GM12865 (cell line): ENCODE results near the gene GLCE.
"Not testable (repeated sequence)": the region's sequence is repeated elsewhere in the genome, so short reads cannot be mapped to it uniquely, and the experiment has no call there.

ENCODE experiments used
- DNase-seq: peaks from one replicate; pipeline ENCODE4 v3.0.0; 2010; ENCODE audit warnings: low read depth
- H3K4me3 ChIP-seq: 2 replicates; pipeline ENCODE4 v1.5.1; 2011; ENCODE audit warnings: mild to moderate bottlenecking, low read depth, low read length, control low read depth
- TF ChIP-seq, protein P1 (sequence below): IDR thresholded peaks from 2 replicates; pipeline ENCODE4 v1.5.1; 2011; ENCODE audit warnings: low read length, control low read depth, low read depth, inconsistent platforms; ENCODE audit not compliant: insufficient read depth; ENCODE audit errors: missing control alignments

The GLCE gene

DNA sequence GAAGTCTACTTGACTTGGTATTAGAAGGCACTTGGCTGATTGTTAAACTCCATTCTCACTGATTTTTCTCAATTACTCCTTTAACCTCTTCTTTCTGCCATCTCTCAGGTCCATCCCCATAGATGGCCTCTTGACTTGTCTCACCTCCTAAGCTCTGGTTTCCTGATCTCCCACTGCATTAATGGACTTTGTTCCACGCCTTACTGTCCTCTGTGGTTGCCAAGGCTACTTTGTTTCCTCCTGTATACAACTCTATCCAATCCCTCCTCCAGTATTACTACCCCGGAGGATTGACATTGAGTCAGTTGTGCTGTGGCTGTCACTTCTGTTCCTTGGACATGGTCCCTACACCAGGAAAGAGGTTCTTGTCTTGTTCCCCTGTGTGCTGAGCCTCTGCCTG lies 10.6 kb upstream of the GLCE start:
- TF ChIP-seq, protein P1, sequence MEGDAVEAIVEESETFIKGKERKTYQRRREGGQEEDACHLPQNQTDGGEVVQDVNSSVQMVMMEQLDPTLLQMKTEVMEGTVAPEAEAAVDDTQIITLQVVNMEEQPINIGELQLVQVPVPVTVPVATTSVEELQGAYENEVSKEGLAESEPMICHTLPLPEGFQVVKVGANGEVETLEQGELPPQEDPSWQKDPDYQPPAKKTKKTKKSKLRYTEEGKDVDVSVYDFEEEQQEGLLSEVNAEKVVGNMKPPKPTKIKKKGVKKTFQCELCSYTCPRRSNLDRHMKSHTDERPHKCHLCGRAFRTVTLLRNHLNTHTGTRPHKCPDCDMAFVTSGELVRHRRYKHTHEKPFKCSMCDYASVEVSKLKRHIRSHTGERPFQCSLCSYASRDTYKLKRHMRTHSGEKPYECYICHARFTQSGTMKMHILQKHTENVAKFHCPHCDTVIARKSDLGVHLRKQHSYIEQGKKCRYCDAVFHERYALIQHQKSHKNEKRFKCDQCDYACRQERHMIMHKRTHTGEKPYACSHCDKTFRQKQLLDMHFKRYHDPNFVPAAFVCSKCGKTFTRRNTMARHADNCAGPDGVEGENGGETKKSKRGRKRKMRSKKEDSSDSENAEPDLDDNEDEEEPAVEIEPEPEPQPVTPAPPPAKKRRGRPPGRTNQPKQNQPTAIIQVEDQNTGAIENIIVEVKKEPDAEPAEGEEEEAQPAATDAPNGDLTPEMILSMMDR: no peak
- no peak for DNase-seq
- H3K4me3 ChIP-seq: no peak overlapping the region

DNA sequence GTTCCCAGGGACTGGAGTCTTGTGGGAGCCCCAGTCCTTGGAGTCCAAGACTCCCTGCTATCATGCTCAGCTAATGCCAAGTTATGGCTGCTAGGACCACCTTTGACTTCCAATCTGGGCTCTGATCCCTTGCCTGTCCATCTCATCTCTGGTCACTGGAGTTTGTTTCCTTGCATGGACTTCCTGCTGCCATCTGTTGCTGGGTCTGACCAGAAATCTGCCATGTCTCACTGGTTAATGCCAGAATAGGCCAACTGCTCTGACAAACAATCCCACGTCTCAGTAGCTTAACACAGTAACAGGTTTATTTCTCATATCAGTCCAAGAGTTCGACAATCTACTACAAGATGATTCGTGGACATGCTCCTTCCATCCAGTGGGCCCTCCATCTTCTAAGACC lies 10.1 kb upstream of the GLCE start:
- DNase-seq: no peak
- H3K4me3 ChIP-seq: no peak overlapping the region
- TF ChIP-seq, protein P1: no peak

DNA sequence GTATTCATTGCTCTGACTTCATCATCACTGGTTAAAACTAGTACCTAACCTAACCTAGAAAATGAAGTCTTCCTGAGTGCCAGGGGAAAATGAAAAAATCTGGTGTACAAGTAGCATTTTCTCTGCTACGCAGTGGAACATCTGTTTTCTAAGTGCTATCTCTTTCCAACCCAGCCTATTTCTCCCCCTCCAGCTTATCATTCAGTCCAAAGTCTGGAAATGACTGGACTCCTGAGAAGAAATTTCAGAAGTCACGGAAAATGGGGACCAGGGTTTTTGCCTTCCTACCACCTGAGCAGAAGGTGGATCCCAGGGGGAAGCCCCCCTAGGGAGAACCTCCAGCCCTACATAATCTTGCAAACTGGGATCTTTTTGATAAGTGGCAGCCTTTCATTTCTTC lies 9.6 kb upstream of the GLCE start:
- no peak for DNase-seq
- no peak overlapping the region for H3K4me3 ChIP-seq
- TF ChIP-seq, protein P1: no peak

DNA sequence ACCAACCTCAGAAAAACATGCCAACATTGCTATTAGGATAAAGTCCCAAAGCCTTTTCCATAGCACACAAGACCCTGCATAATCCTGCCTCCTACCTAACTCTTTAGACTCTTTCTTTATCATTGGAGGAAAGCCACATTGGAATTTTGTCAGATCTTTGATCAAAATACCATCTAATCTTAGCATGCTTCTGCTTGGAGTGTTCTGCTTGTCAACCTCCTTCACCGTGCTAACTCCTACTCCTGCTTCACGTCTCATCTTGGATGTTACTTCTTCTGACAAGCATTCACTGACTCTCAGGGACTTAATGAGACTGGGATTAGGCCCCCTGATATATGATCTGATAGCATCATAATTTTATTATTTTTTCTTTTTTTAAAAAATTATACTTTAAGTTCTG lies 7.4 kb upstream of the GLCE start:
- DNase-seq: no peak
- H3K4me3 ChIP-seq: no peak overlapping the region
- TF ChIP-seq, protein P1: no peak

DNA sequence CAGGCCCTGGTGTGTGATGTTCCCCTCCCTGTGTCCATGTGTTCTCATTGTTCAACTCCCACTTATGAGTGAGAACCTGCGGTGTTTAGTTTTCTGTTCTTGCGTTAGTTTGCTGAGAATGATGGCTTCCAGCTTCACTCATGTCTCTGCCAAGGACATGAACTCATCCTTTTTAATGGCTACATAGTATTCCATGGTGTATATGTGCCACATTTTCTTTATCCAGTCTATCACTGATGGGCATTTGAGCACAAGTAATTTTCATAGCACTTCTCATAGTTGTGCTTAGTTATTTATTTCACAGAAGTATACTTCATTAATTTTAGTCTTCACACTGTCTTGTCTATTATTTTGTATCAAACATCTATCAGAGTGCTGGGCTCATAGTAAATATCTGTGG lies 6.8 kb upstream of the GLCE start:
- not testable (repeated sequence) for DNase-seq, H3K4me3 ChIP-seq

DNA sequence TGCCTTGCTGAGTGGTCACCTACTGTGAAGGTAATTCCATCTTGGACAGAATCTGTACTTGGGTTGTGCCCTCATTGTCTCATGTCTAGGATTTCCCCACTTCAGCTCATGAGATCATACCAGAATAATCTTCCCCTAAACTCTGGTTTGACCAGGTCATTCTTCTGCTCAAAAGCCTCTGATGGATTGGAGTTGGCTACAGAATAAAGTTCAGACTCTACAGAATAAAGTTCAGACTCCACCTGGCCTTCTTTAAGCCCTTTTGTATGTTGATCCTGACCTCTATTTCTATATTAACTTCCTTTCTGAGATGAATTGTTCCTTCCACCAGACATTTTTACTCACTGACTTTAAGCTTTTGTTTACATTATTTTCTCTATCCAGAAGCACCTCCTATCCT lies 6.4 kb upstream of the GLCE start:
- TF ChIP-seq, protein P1: no peak
- DNase-seq: no peak
- H3K4me3 ChIP-seq: no peak overlapping the region

DNA sequence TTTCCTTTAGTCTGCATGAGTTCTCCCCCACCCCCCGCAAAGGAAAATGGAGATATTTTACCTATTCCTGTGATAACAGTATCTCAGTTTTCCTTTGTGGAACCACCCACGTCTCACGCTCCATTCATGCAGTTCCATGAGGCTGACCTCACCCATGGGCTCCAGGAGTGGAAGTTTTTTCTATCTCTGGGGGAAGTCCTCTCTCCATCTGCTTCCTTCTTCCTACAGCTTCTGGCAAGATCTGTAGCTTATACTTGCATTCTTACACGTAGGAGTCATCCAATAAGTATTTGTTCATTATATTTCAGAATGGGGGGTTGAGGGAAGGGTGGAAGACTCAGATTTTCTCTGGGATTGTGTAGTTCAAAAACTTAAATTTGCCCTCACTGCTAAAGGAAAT lies 5.8 kb upstream of the GLCE start:
- no peak overlapping the region for H3K4me3 ChIP-seq
- DNase-seq: no peak
- TF ChIP-seq, protein P1: no peak
